ENCODE data around the gene MOV10.
"Not testable (repeated sequence)": the region's sequence is repeated elsewhere in the genome, so short reads cannot be mapped to it uniquely, and the experiment has no call there.

Gene MOV10

DNA sequence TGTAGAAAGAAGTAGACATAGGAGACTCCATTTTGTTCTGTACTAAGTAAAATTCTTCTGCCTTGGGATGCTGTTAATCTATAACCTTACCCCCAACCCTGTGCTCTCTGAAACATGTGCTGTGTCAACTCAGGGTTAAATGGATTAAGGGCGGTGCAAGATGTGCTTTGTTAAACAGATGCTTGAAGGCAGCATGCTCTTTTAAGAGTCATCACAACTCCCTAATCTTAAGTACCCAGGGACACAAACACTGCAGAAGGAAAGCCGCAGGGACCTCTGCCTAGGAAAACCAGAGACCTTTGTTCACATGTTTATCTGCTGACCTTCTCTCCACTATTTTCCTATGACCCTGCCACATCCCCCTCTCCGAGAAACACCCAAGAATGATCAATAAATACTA, 54.6 kb downstream of the MOV10 start:
- not testable (repeated sequence) for DNase-seq

DNA sequence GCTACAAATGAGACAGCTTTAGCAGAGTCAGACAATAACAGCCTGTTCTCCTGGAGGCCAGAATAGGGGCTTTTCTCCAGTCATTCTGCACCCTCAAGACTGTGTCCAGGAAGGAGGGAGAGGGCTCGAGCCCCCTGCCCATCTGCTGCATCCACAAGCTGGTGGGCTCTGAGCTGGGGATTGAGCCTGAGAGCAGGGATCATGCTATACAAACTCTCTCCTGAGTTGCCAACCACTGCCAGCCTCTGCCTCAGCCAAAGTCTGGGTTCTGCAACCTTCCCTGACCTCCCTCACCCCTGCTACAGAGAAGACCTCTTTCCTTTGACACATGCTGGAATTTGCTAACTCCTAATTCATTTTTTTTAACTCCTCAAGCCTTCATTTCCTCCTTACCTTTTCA, 55.5 kb downstream of the MOV10 start:
- no peak for DNase-seq

DNA sequence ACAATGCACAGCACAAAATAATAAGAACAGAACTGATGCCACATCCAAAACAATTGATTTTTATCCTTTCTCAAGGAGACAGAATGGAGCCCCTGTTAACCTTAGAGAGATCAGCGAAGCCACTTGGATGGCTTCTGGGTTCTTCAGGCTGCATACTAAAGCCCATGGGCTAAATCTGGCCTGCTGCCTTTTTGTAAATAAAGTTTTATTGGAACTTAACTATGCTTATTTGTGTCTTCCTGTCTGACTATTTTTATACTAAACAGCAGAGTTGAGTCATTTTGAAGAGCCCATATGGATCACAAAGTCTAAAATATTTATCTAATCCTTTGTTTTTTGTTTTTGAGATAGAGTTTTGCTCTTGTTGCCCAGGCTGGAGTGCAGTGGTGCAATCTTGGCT, 57.0 kb downstream of the MOV10 start:
- DNase-seq = no peak

DNA sequence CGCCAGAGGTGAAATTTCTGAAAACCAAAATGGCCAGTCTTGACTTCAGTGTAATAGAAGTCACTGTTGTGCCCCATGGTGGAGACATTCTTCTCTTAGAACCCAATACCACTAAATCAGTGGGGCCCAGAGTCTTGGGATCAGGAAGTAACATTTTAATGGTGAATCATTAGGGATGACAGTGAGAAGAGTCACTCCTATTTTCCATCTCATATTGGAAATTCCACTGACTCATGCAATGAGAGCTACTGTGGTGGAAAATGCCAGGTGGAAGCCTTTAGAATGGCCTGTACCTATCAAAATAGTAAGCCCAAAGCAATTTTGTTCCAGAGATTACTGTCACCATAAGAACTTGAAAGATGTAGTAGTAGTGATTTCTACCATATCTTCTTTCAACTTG, 61.3 kb downstream of the MOV10 start:
- no peak for DNase-seq

DNA sequence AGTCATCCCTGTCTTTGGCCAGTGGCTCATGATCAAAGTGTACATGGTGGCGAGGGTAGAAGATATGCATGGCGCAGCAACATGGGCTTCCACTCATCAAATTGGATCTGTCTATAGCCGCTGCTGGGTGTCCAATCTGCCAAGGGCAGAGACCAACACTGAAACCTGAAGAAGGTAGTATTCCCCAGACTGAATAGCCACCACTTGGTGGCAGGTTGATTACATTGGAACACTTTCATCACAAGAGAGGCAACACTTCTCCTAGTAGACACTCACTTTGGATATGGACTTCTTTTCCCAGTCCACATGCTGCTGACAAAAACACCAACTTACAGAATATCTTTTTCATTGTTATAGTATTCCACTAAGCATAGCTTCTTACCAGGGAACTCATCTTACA, 63.1 kb downstream of the MOV10 start:
- DNase-seq = no peak

DNA sequence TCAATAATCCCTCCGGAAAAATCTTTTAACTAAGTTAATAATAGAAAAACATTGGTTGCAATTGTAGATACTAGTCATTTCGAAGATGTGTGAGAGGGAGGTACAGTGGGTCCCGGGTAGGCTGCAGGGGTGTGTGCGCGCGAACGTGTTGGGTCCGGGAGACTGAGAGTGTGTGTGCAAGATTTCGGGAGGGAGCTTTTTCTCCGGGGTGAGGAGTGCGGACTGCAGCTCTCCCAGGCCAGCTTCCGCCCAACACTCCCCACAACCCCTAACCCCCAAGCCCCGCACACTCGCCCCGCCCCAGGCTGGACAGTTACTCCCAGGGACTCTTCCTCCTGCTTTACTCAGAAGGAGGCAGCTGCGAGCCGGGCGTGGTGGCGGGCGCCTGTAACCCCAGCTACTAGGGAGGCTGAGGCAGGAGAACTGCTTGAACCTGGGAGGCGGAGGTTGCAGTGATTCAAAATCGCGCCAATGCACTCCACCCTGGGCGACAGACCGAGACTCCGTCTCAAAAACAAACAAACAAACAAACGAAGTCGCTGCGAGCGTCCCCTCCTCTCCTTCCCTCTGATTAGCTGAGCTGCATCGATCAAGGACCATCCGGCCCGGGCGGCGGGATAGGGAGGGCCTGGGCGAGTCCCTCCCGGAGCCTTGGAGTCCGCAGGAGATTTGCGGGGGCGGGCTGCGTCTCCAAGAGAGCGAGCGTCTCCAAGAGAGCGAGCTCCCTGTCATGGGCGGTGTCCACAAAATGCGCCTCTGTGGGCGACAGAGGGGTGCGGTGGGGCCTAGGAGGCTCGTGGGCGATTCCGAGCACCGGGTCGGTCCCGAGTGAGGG, 68.9 kb downstream of the MOV10 start:
- DNase-seq = no peak

DNA sequence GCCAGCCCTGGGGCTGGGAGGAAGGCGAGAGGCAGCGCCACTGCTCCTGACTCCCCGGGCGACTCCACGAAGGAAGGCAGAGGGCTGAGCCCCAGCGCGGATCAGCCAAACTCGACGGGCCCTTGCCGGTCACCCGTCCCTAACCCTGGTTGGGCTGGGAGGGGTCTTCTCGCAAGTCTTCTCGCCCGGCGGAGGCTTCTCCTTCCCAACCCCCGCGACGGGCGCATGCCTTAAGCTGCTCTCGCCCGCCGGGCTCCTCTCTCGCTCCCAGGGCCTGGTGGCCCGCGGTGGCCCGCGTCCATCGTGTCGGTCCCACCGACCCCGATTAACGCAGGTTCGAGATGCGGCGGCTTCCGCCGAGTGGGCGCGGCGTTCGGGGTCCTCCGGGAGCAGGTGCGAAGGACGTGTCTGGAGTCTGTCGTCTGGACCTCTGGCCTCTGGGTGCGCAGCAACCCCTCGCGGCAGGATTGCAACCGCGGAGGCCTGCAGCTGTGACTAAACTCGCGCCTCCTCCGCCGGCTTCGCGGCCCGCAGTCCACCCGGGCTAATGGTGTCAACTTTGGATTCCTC, 69.6 kb downstream of the MOV10 start:
- peak in 1 of 58 donors; percentile 1 for DNase-seq

DNA sequence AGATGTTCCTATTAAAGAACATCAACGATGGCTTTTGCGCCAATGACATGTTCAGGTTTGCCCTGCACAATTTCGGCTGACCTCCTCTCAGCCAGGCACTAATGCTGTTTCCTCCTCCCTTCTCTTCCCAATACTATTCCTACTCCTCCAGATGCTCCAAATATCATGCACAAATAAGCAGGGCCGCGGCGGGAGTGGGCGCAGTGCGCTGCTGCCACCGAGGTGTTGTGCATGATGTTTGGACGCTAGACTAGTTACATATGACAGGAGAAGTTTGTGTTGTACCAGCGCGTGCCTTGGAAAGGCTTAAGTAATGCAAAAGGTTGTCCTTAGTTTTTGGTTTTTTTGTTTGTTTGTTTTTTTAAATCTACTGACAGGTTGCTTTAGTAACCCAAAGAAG, 73.9 kb downstream of the MOV10 start:
- no peak for DNase-seq

Measured in anterior cingulate cortex (tissue), 58 donors.